Colonic mucosa (tissue), 4 donors: Measurements from ENCODE around the gene MCRIP1. TPM values are rescaled to one million over a fixed set of nuclear protein-coding genes. Genes with fewer than 3 reads are reported as not detected.
A peak's percentile ranks its signal among the peaks of the same experiment; 100 is the strongest.
"Not testable (repeated sequence)": the region's sequence is repeated elsewhere in the genome, so short reads cannot be mapped to it uniquely, and the experiment has no call there.

Experiments used
- DNase-seq: peaks from one replicate; pipeline ENCODE4 v3.0.0-alpha.2; 2020
- H3K27ac ChIP-seq: fragments of 200-600 bp; one replicate; pipeline ENCODE4 v1.8.0; 2021
- H3K27me3 ChIP-seq: fragments of 200-600 bp; one replicate; pipeline ENCODE4 v1.8.0; 2021
- H3K36me3 ChIP-seq: fragments of 200-600 bp; one replicate; pipeline ENCODE4 v1.8.0; 2021
- H3K4me1 ChIP-seq: fragments of 200-600 bp; one replicate; pipeline ENCODE4 v1.8.0; 2021; ENCODE audit warnings: mild to moderate bottlenecking
- H3K4me3 ChIP-seq: fragments of 200-600 bp; one replicate; pipeline ENCODE4 v1.8.0; 2021
- H3K9ac ChIP-seq, 2 donors: one replicate each; pipeline ENCODE4 v1.7.0; 2013; ENCODE audit warnings: control low read depth in 2 of 2, low read depth in 2 of 2, low read length in 2 of 2
- H3K9me3 ChIP-seq: fragments of 200-600 bp; one replicate; pipeline ENCODE4 v1.8.0; 2021
- intact Hi-C: fragments of 100-400 bp; cut with DNase I; formaldehyde crosslinking; loops from one replicate; pipeline ENCODE4 v1.14.1; 2022
- total RNA-seq, 2 donors: library from RNA; stranded (reverse); fragmentation: NEBNext Ultra II Directional in 1 of 2; extraction: Animal tissue kit (Norgen Biotek cat#: 25700) in 1 of 2; gene quantifications; one replicate each; pipeline ENCODE4 v1.2.1, GENCODE V29; 2021
- TF ChIP-seq, protein P1 (sequence below): fragments of 200-600 bp; IDR thresholded peaks from one replicate; pipeline ENCODE4 v1.8.0; 2022; ENCODE audit warnings: antibody characterized with exemption, mild to moderate bottlenecking
- donor health status: healthy.
- donor health status: DM: no; HTN: no; CAD: no.
- donor health status: DM: no; HTN: no; CAD: no.

MCRIP1 gene
- total RNA-seq, 2 donors from 2014 or later = 25.9 to 26.2 TPM

DNA sequence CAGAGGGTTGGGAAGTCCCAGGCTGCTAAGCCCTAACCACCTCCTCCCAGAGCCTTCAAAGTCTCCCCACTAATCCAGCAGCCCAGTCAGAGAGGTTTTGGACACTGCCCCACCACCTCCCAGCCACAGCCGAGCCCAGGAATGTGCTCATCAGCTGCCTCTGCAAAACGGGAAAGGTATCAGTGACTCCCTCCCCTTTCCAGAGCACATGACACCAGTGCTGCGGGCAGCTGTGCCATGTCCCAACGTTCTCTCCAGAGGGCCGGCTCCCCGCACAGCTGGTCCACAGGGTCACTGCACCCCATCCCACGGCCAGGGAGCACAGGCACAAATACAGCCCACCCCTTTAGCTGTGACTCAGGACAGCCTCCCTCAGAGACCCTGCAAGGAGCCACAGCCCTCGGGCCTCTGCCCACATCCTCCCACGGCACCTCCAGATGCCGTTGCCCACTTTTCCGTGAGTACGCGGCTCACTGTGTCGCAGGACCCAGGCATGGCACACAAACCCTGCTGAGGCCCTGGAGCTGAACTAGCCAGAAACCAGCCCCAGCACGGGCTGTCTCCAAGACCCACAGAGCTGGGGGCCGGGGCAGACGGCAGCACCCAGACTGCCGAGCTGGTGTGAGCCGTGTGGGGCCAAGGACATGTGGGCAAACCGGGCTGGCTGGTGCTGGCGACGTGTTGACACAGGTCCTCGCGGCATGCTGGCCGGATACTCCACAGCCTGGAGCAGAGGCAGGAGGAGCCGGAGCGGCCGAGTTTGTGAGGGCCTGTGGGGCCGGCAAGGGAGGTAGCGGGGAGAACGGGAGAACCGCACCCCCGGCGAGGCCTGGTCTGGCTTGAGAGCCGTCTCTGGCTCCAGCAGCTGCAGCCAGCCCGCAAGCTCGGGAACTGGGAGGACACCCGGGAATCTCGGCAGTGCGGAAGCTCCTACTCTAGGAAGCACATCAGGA lies 8.0 kb upstream of the MCRIP1 start:
- Histone ChIP-seq H3K9me3 (no peaks in the 10 kb centered on the region), H3K4me1 (no peaks in the 10 kb centered on the region), H3K9ac (no peak overlapping the region), H3K36me3 (peaks cover 9% of the 10 kb centered on the region), H3K27me3 (no peaks in the 10 kb centered on the region), H3K27ac (no peak overlapping the region), H3K4me3 (no peak overlapping the region)
- intact Hi-C loops = no loop called here
- TF ChIP-seq, protein P1, sequence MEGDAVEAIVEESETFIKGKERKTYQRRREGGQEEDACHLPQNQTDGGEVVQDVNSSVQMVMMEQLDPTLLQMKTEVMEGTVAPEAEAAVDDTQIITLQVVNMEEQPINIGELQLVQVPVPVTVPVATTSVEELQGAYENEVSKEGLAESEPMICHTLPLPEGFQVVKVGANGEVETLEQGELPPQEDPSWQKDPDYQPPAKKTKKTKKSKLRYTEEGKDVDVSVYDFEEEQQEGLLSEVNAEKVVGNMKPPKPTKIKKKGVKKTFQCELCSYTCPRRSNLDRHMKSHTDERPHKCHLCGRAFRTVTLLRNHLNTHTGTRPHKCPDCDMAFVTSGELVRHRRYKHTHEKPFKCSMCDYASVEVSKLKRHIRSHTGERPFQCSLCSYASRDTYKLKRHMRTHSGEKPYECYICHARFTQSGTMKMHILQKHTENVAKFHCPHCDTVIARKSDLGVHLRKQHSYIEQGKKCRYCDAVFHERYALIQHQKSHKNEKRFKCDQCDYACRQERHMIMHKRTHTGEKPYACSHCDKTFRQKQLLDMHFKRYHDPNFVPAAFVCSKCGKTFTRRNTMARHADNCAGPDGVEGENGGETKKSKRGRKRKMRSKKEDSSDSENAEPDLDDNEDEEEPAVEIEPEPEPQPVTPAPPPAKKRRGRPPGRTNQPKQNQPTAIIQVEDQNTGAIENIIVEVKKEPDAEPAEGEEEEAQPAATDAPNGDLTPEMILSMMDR = no peak
- DNase-seq = no peak

GRCh38 chr17:81840059-81840458 lies 7.0 kb upstream of the MCRIP1 start:
- H3K4me1 ChIP-seq, H3K9ac ChIP-seq, DNase-seq, H3K36me3 ChIP-seq, H3K27ac ChIP-seq, H3K9me3 ChIP-seq, intact Hi-C loops, H3K4me3 ChIP-seq, H3K27me3 ChIP-seq: not testable (repeated sequence)

DNA sequence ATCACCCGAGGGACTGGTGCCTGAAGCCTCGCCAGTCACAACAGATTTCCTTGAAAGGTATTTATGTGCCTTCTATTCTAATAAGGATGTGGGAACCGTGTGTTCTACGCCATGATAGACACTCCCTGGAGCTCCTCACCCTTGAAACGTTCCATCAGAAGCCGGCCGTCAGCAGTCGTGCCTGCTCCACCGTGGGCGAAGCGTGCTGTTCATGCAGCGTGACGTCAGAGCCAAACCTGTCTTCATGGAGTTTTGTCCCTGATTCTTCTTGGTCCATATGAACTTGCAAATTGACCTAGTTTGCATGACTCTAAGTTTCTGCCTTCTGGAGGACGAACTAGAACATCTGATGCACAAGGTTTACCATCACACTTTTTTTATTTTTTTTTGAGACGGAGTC lies 6.2 kb upstream of the MCRIP1 start:
- Histone ChIP-seq H3K9ac (no peak overlapping the region), H3K4me3 (no peak overlapping the region), H3K9me3 (no peaks in the 10 kb centered on the region), H3K27me3 (no peaks in the 10 kb centered on the region), H3K36me3 (no peaks in the 10 kb centered on the region), H3K4me1 (no peaks in the 10 kb centered on the region), H3K27ac (no peak overlapping the region)
- intact Hi-C loops = no loop called here
- TF ChIP-seq, protein P1 = no peak
- DNase-seq = no peak

DNA sequence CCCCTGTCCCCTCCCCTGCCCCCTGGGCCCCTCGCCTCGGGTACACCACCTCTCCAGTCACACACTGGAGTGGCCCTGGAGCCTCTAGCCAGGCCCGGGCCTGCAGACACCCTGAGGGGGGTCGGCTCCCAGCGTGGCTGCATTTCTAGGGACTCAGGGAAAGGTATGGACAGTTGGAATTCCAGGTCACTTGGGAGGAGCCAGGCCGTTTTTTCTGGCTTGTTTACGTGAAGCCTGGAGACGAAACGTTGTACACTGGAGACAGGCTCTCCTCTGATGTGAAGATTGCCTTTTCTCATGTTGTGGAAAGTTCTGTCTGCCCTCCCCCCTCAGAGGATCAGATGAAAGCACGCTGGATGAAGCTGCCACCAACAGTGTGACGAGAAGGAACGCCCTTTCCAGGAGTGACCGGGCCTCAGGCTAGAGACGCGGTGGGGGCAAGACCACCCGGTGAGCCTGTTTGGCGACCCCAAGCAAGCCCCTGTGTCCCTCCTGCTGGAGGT lies 5.7 kb upstream of the MCRIP1 start:
- Histone ChIP-seq H3K9me3 (no peaks in the 10 kb centered on the region), H3K36me3 (no peaks in the 10 kb centered on the region), H3K4me1 (no peaks in the 10 kb centered on the region), H3K9ac (no peak overlapping the region), H3K27ac (no peak overlapping the region), H3K27me3 (no peaks in the 10 kb centered on the region), H3K4me3 (no peak overlapping the region)
- intact Hi-C loops = no loop called here
- DNase-seq = no peak
- TF ChIP-seq, protein P1 = no peak

GRCh38 chr17:81837641-81838040 lies 4.5 kb upstream of the MCRIP1 start:
- Histone ChIP-seq H3K4me3 (no peak overlapping the region), H3K9ac (no peak overlapping the region), H3K27ac (no peak overlapping the region), H3K36me3 (no peaks in the 10 kb centered on the region), H3K4me1 (no peaks in the 10 kb centered on the region), H3K9me3 (no peaks in the 10 kb centered on the region), H3K27me3 (no peaks in the 10 kb centered on the region)
- TF ChIP-seq, protein P1 = no peak
- intact Hi-C loops = no loop called here
- no peak for DNase-seq

DNA sequence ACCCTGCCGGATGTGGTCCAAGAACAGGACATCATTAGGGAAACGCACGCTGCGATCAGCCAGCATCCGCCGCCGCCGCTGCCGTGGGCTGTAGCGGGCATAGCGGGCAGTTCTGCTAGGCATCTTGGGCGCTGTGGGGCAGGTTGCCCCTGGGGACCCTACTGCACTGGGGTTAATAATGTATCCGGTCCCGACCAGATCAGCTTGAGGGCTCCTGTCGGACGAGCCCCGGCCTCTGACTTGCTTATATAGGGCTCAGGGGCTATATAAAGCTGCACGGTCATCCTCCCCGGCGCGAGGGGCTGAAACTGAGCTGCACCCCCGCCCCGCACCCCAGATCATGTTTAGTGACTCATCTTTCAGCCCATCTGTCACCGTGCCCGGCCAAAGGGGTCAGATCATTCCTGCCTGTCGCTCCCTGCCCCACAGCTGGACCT lies 1.8 kb upstream of the MCRIP1 start, which contains the start of gene PPP1R27:
Gene PPP1R27, minus strand, starts transcription at position 220 of the 437 bp plus-strand sequence. Its CDS starts 97 bp downstream, at position 123.
- intact Hi-C loops = no loop called here
- peaks cover 4% of the 10 kb centered on the region for H3K4me1 ChIP-seq
- no peaks in the 10 kb centered on the region for H3K27me3 ChIP-seq
- H3K36me3 ChIP-seq = no peaks in the 10 kb centered on the region
- H3K9me3 ChIP-seq = no peaks in the 10 kb centered on the region
- peak within 1 kb of the TSS; percentile 91 for H3K27ac ChIP-seq
- H3K4me3 ChIP-seq = peak within 1 kb of the TSS; percentile 69
- no peak for DNase-seq
- H3K9ac ChIP-seq = peak within 1 kb of the TSS; percentile 82 to 91
- TF ChIP-seq, protein P1 = no peak
